Measurements from ENCODE around the gene STPG2.

STPG2 gene

DNA sequence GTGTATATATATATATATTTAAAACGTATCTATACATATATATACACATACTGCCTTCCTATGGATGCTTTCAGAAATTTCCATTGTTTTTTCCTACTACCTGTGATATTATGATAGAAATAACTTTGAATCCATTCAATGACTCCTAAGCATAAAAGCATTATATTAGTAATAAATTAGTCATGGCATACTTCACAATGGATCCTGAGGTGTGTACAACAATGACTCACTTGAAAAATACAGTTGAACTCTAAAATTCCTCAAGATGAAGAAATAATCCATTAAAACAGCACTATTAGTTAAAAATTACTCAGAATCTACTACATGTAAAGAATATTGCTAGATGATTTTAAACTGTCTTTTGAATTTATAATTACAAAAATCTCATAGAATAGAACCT is 201.1 kb downstream of the STPG2 start:
- H3K4me3 ChIP-seq (ENCODE audit: insufficient read depth in 1 of 2, low read depth in 1 of 2, low read length in 2 of 2) = no peak overlapping the region
- DNase-seq = no peak
- no peaks in the 10 kb centered on the region for H3K79me1 ChIP-seq (replicated peaks; ENCODE audit: low read length, poor library complexity, severe bottlenecking)
- no peak overlapping the region for H4K8ac ChIP-seq (ENCODE audit: low read length)
- H3K14ac ChIP-seq (ENCODE audit: low read length in 2 of 2) = no peak overlapping the region
- H4K91ac ChIP-seq (ENCODE audit: low read length) = no peak overlapping the region
- no peak overlapping the region for H2AK5ac ChIP-seq (ENCODE audit: low read length, severe bottlenecking)
- H3K4me1 ChIP-seq (ENCODE audit: control insufficient read depth, insufficient read depth, low read depth, low read length) = no peaks in the 10 kb centered on the region
- no peak overlapping the region for H2BK5ac ChIP-seq (ENCODE audit: low read depth, low read length, poor library complexity, severe bottlenecking)
- H3K4me2 ChIP-seq (ENCODE audit: low read length, poor library complexity, severe bottlenecking) = no peak overlapping the region
- H3K27ac ChIP-seq (ENCODE audit: low read length, poor library complexity, severe bottlenecking) = no peak overlapping the region
- H3K36me3 ChIP-seq (ENCODE audit: control insufficient read depth in 1 of 2, insufficient read depth in 2 of 2, low read depth in 1 of 2, low read length in 2 of 2) = no peaks in the 10 kb centered on the region
- no peak overlapping the region for H2AFZ ChIP-seq (ENCODE audit: low read depth, low read length)
- WGBS = no CpG with 5 or more reads among the region's 1 CpG
- H3K9me3 ChIP-seq (ENCODE audit: control insufficient read depth, low read length) = peaks cover 45% of the 10 kb centered on the region
- no peak overlapping the region for H3K4ac ChIP-seq (ENCODE audit: low read depth in 1 of 2, low read length in 2 of 2)
- no peaks in the 10 kb centered on the region for H3K27me3 ChIP-seq (ENCODE audit: control insufficient read depth in 1 of 2, insufficient read depth in 1 of 2, low read length in 2 of 2)
- no peak overlapping the region for H3K18ac ChIP-seq (ENCODE audit: low read depth in 1 of 2, low read length in 2 of 2)
- no peak overlapping the region for H2BK120ac ChIP-seq (ENCODE audit: low read depth, low read length)
- H2BK15ac ChIP-seq (ENCODE audit: low read depth, poor library complexity, severe bottlenecking) = no peak overlapping the region
- H2BK12ac ChIP-seq (ENCODE audit: low read length in 2 of 2) = no peak overlapping the region
- H3K23ac ChIP-seq (ENCODE audit: low read length in 2 of 2) = no peak overlapping the region
- no peak overlapping the region for H3K9ac ChIP-seq (ENCODE audit: low read length)

GRCh38 chr4:97938141-97938540 is 205.1 kb downstream of the STPG2 start:
- H2BK12ac ChIP-seq (ENCODE audit: low read length in 2 of 2) = no peak overlapping the region

GRCh38 chr4:97924341-97924958 is 218.8 kb downstream of the STPG2 start:
- no peak overlapping the region for H3K23ac ChIP-seq (ENCODE audit: low read length in 2 of 2)
- H3K4me3 ChIP-seq (ENCODE audit: insufficient read depth in 1 of 2, low read depth in 1 of 2, low read length in 2 of 2) = no peak overlapping the region
- no peak overlapping the region for H4K91ac ChIP-seq (ENCODE audit: low read length)
- H3K9ac ChIP-seq (ENCODE audit: low read length) = no peak overlapping the region
- no peak overlapping the region for H3K27ac ChIP-seq (ENCODE audit: low read length, poor library complexity, severe bottlenecking)
- H2BK5ac ChIP-seq (ENCODE audit: low read depth, low read length, poor library complexity, severe bottlenecking) = no peak overlapping the region
- H3K9me3 ChIP-seq (ENCODE audit: control insufficient read depth, low read length) = peaks cover 16% of the 10 kb centered on the region
- no peak for DNase-seq
- no peak overlapping the region for H2BK15ac ChIP-seq (ENCODE audit: low read depth, poor library complexity, severe bottlenecking)
- no peak overlapping the region for H3K18ac ChIP-seq (ENCODE audit: low read depth in 1 of 2, low read length in 2 of 2)
- no peaks in the 10 kb centered on the region for H3K27me3 ChIP-seq (ENCODE audit: control insufficient read depth in 1 of 2, insufficient read depth in 1 of 2, low read length in 2 of 2)
- no peak overlapping the region for H3K4ac ChIP-seq (ENCODE audit: low read depth in 1 of 2, low read length in 2 of 2)
- H3K14ac ChIP-seq (ENCODE audit: low read length in 2 of 2) = no peak overlapping the region
- no peak overlapping the region for H3K4me2 ChIP-seq (ENCODE audit: low read length, poor library complexity, severe bottlenecking)
- H3K36me3 ChIP-seq (ENCODE audit: control insufficient read depth in 1 of 2, insufficient read depth in 2 of 2, low read depth in 1 of 2, low read length in 2 of 2) = no peaks in the 10 kb centered on the region
- H4K8ac ChIP-seq (ENCODE audit: low read length) = no peak overlapping the region
- H2BK12ac ChIP-seq (ENCODE audit: low read length in 2 of 2) = no peak overlapping the region
- H2AK5ac ChIP-seq (ENCODE audit: low read length, severe bottlenecking) = no peak overlapping the region
- WGBS = no CpG with 5 or more reads among the region's 1 CpG
- H2BK120ac ChIP-seq (ENCODE audit: low read depth, low read length) = no peak overlapping the region
- H3K79me1 ChIP-seq (replicated peaks; ENCODE audit: low read length, poor library complexity, severe bottlenecking) = no peaks in the 10 kb centered on the region
- no peak overlapping the region for H2AFZ ChIP-seq (ENCODE audit: low read depth, low read length)
- no peaks in the 10 kb centered on the region for H3K4me1 ChIP-seq (ENCODE audit: control insufficient read depth, insufficient read depth, low read depth, low read length)

More at GRCh38 chr4:97938141-97938540, 205.1 kb downstream of the STPG2 start:
- Histone ChIP-seq H3K23ac (ENCODE audit: low read length in 2 of 2) (no peak overlapping the region), H3K4me3 (ENCODE audit: insufficient read depth in 1 of 2, low read depth in 1 of 2, low read length in 2 of 2) (no peak overlapping the region), H3K79me1 (replicated peaks; ENCODE audit: low read length, poor library complexity, severe bottlenecking) (no peaks in the 10 kb centered on the region), H3K18ac (ENCODE audit: low read depth in 1 of 2, low read length in 2 of 2) (no peak overlapping the region), H4K8ac (ENCODE audit: low read length) (no peak overlapping the region), H3K4me2 (ENCODE audit: low read length, poor library complexity, severe bottlenecking) (no peak overlapping the region), H2BK15ac (ENCODE audit: low read depth, poor library complexity, severe bottlenecking) (no peak overlapping the region), H2BK5ac (ENCODE audit: low read depth, low read length, poor library complexity, severe bottlenecking) (no peak overlapping the region), H3K27ac (ENCODE audit: low read length, poor library complexity, severe bottlenecking) (no peak overlapping the region), H3K4ac (ENCODE audit: low read depth in 1 of 2, low read length in 2 of 2) (no peak overlapping the region), H4K91ac (ENCODE audit: low read length) (no peak overlapping the region), H3K9me3 (ENCODE audit: control insufficient read depth, low read length) (peaks cover 47% of the 10 kb centered on the region), H2AK5ac (ENCODE audit: low read length, severe bottlenecking) (no peak overlapping the region), H2BK120ac (ENCODE audit: low read depth, low read length) (no peak overlapping the region), H3K27me3 (ENCODE audit: control insufficient read depth in 1 of 2, insufficient read depth in 1 of 2, low read length in 2 of 2) (no peaks in the 10 kb centered on the region), H3K4me1 (ENCODE audit: control insufficient read depth, insufficient read depth, low read depth, low read length) (no peaks in the 10 kb centered on the region), H2AFZ (ENCODE audit: low read depth, low read length) (no peak overlapping the region), H3K36me3 (ENCODE audit: control insufficient read depth in 1 of 2, insufficient read depth in 2 of 2, low read depth in 1 of 2, low read length in 2 of 2) (no peaks in the 10 kb centered on the region), H3K9ac (ENCODE audit: low read length) (no peak overlapping the region), H3K14ac (ENCODE audit: low read length in 2 of 2) (no peak overlapping the region)
- 78% methylated on average over 7 of the region's 7 CpGs for WGBS
- no peak for DNase-seq

GRCh38 chr4:97923096-97923495 is 220.2 kb downstream of the STPG2 start:
- H2AFZ ChIP-seq (ENCODE audit: low read depth, low read length) = no peak overlapping the region
- H4K91ac ChIP-seq (ENCODE audit: low read length) = no peak overlapping the region
- no peaks in the 10 kb centered on the region for H3K36me3 ChIP-seq (ENCODE audit: control insufficient read depth in 1 of 2, insufficient read depth in 2 of 2, low read depth in 1 of 2, low read length in 2 of 2)
- no peak overlapping the region for H2AK5ac ChIP-seq (ENCODE audit: low read length, severe bottlenecking)
- no peak overlapping the region for H3K23ac ChIP-seq (ENCODE audit: low read length in 2 of 2)
- H3K4me1 ChIP-seq (ENCODE audit: control insufficient read depth, insufficient read depth, low read depth, low read length) = no peaks in the 10 kb centered on the region
- no peak overlapping the region for H3K9ac ChIP-seq (ENCODE audit: low read length)
- no peak overlapping the region for H2BK15ac ChIP-seq (ENCODE audit: low read depth, poor library complexity, severe bottlenecking)
- no peak overlapping the region for H3K27ac ChIP-seq (ENCODE audit: low read length, poor library complexity, severe bottlenecking)
- no peak for DNase-seq
- no peaks in the 10 kb centered on the region for H3K27me3 ChIP-seq (ENCODE audit: control insufficient read depth in 1 of 2, insufficient read depth in 1 of 2, low read length in 2 of 2)
- no peak overlapping the region for H3K4me3 ChIP-seq (ENCODE audit: insufficient read depth in 1 of 2, low read depth in 1 of 2, low read length in 2 of 2)
- 90% methylated on average over 12 of the region's 17 CpGs for WGBS
- no peak overlapping the region for H3K4ac ChIP-seq (ENCODE audit: low read depth in 1 of 2, low read length in 2 of 2)
- no peak overlapping the region for H4K8ac ChIP-seq (ENCODE audit: low read length)
- no peak overlapping the region for H3K14ac ChIP-seq (ENCODE audit: low read length in 2 of 2)
- H2BK120ac ChIP-seq (ENCODE audit: low read depth, low read length) = no peak overlapping the region
- H3K18ac ChIP-seq (ENCODE audit: low read depth in 1 of 2, low read length in 2 of 2) = no peak overlapping the region
- peaks cover 13% of the 10 kb centered on the region for H3K9me3 ChIP-seq (ENCODE audit: control insufficient read depth, low read length)
- no peak overlapping the region for H2BK12ac ChIP-seq (ENCODE audit: low read length in 2 of 2)
- H3K4me2 ChIP-seq (ENCODE audit: low read length, poor library complexity, severe bottlenecking) = no peak overlapping the region
- H3K79me1 ChIP-seq (replicated peaks; ENCODE audit: low read length, poor library complexity, severe bottlenecking) = no peaks in the 10 kb centered on the region
- H2BK5ac ChIP-seq (ENCODE audit: low read depth, low read length, poor library complexity, severe bottlenecking) = no peak overlapping the region
